ENCODE results near the gene NFATC2. TPM values are rescaled to one million over a fixed set of nuclear protein-coding genes. Genes with fewer than 3 reads are reported as not detected.

Gene NFATC2
- total RNA-seq, 2 experiments from 2014 or later: 53.5 to 55.8 TPM

GRCh38 chr20:51383891-51384510, 158.5 kb downstream of the NFATC2 start:
- DNase-seq (no peak), ATAC-seq (no peak)
- peaks cover 56% of the 10 kb centered on the region for H3K4me1 Mint-ChIP-seq (ENCODE audit: low read depth)
- ChIA-PET POLR2A (no interaction called here), CTCF (interaction anchor here (2.9 to 3.7 kb wide), 5 partner anchors 16 to 212 kb away, joined by 20 to 89 read pairs (median 34); partner anchors contain the start of gene NFATC2)
- no peaks in the 10 kb centered on the region for H3K27me3 Mint-ChIP-seq (ENCODE audit: low read depth)
- peak overlapping the region; percentile 24 for H3K27ac Mint-ChIP-seq
- H3K4me3 Mint-ChIP-seq: no peak overlapping the region
- peaks cover 45% of the 10 kb centered on the region for H3K36me3 Mint-ChIP-seq (ENCODE audit: low read depth)
- H3K9me3 Mint-ChIP-seq (ENCODE audit: insufficient read depth): no peaks in the 10 kb centered on the region

GRCh38 chr20:51382986-51383821, 159.3 kb downstream of the NFATC2 start:
- ChIA-PET POLR2A (no interaction called here), CTCF (no interaction called here)
- Mint-ChIP-seq H3K27me3 (ENCODE audit: low read depth) (no peaks in the 10 kb centered on the region), H3K4me3 (no peak overlapping the region), H3K9me3 (ENCODE audit: insufficient read depth) (no peaks in the 10 kb centered on the region), H3K4me1 (ENCODE audit: low read depth) (peaks cover 49% of the 10 kb centered on the region), H3K27ac (no peak overlapping the region), H3K36me3 (ENCODE audit: low read depth) (peaks cover 38% of the 10 kb centered on the region)
- DNase-seq (no peak), ATAC-seq (no peak)

DNA sequence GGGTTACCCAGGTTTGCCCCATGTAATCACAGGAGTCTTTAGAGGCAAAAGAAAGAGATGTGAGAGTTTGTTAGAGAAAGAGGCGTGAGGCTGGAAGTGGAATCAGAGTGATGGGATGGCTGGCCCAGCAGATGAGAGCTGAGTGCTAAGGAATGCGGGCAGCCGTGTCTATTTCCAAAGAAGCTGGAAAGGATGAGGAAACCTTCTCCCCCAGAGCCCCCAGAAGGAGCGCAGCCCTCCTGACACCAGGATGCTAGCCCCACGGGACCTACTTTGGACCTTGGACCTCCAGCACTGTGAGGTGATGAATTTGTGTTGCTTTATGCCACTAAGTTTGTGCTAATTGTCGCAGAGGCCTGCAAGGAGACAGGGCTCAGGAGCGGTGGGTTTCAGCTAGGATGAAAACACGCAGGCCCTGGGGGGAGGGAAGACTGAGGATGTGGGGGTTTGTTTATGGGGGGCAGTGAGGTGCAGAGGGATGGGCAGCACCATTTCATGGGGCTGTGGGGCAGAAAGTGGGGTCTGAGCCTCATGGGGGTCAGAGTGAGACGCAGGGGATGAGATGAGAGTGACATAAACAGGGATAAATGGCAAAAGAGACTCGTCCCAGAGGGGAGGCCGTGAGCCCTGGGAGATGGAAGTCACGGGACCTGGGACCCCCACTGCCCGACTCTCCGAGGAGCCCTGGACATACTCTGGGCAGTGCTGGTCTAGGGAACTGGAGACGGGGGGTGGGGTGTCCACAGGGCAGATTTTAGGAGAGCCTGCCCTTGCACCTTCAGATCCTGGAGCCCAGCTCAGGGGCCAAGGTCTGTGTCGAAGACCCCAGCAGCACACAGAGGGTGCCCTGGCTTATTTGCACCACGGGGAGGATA, 160.2 kb downstream of the NFATC2 start:
- CTCF ChIA-PET: no interaction called here
- POLR2A ChIA-PET: no interaction called here
- Mint-ChIP-seq H3K4me3 (no peak overlapping the region), H3K36me3 (ENCODE audit: low read depth) (peaks cover 35% of the 10 kb centered on the region), H3K9me3 (ENCODE audit: insufficient read depth) (no peaks in the 10 kb centered on the region), H3K27me3 (ENCODE audit: low read depth) (no peaks in the 10 kb centered on the region), H3K27ac (peak overlapping the region; percentile 53), H3K4me1 (ENCODE audit: low read depth) (peaks cover 43% of the 10 kb centered on the region)
- no peak for DNase-seq
- no peak for ATAC-seq

DNA sequence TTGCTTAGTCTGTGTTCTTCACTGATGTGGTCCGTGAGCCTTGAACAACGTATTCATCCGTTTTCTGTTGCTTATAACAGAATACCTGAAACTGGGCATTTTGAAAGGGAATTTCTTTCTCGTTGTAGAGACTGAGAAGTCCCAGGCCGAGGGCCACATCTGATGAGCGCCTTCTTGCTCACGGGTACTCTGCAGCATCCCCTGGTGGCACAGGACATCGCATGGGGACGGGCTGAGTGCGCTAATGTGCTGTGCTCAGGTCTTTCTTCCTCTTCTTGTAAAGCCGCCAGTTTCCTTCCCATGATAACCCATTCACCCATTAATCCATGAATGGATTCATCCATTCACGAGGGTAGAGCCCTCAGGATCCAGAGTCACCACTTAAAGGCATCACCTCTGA, 161.0 kb downstream of the NFATC2 start:
- ChIA-PET POLR2A (no interaction called here), CTCF (no interaction called here)
- no peak for ATAC-seq
- H3K4me3 Mint-ChIP-seq: no peak overlapping the region
- no peak for DNase-seq
- no peaks in the 10 kb centered on the region for H3K9me3 Mint-ChIP-seq (ENCODE audit: insufficient read depth)
- H3K36me3 Mint-ChIP-seq (ENCODE audit: low read depth): peaks cover 32% of the 10 kb centered on the region
- H3K4me1 Mint-ChIP-seq (ENCODE audit: low read depth): peaks cover 37% of the 10 kb centered on the region
- no peaks in the 10 kb centered on the region for H3K27me3 Mint-ChIP-seq (ENCODE audit: low read depth)
- H3K27ac Mint-ChIP-seq: peak overlapping the region; percentile 53

- DNase-seq (no peak), ATAC-seq (no peak)
- peak overlapping the region; percentile 58 for H3K27ac Mint-ChIP-seq
- peaks cover 37% of the 10 kb centered on the region for H3K4me1 Mint-ChIP-seq (ENCODE audit: low read depth)
- CTCF ChIA-PET: interaction anchor here (1.2 kb wide), 1 partner anchor 37 kb away, joined by 3 read pairs; no protein-coding TSS in a partner anchor
- H3K27me3 Mint-ChIP-seq (ENCODE audit: low read depth): no peaks in the 10 kb centered on the region
- peaks cover 24% of the 10 kb centered on the region for H3K36me3 Mint-ChIP-seq (ENCODE audit: low read depth)
- H3K4me3 Mint-ChIP-seq: no peak overlapping the region
- POLR2A ChIA-PET: interaction anchor here (1.0 to 1.4 kb wide), 2 partner anchors 19 to 20 kb away, joined by 3 read pairs; no protein-coding TSS in a partner anchor
- no peaks in the 10 kb centered on the region for H3K9me3 Mint-ChIP-seq (ENCODE audit: insufficient read depth)
These were observed 161.8 kb downstream of the NFATC2 start for GRCh38 chr20:51380401-51381385.

DNA sequence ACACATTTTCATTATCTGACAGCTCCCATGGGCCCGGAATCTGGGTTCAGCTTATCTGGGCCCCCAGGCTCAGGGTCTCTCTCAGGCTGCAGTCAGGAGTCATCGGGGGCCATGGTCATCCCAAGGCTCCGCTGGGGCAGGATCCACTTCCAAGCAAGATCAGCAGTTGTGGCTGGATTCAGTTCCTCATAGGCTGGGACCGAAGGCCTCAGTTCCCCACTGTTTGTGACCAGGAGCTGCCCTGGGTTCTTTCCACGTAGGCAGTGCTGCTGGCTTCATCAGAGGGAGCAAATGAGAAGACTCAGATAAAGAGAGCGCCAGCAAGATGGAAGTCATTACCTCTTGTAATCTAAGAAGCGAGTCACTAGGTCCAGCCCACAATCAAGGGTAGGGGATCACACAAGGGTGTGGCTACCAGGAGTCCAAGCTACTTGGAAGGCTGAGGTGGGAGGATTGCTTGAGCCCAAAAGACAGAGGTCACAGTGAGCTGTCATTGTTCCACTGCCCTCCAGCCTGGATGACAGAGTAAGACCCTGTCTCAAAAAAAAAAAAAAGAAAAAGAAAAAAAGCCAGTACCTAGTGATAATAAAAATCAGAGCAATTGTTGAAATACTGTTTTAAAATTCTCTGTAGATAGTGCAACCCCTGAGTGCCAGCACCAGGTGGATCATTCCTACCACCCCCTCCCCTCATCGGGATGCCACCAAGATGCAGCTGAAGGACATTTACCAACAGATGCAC, 162.7 kb downstream of the NFATC2 start:
- CTCF ChIA-PET: interaction anchor here (1.2 to 1.6 kb wide), 3 partner anchors 38 to 245 kb away, joined by 3 to 6 read pairs (median 4); no protein-coding TSS in a partner anchor
- peaks cover 29% of the 10 kb centered on the region for H3K4me1 Mint-ChIP-seq (ENCODE audit: low read depth)
- H3K9me3 Mint-ChIP-seq (ENCODE audit: insufficient read depth): no peaks in the 10 kb centered on the region
- no peak overlapping the region for H3K27ac Mint-ChIP-seq
- DNase-seq: no peak
- no peaks in the 10 kb centered on the region for H3K27me3 Mint-ChIP-seq (ENCODE audit: low read depth)
- peaks cover 17% of the 10 kb centered on the region for H3K36me3 Mint-ChIP-seq (ENCODE audit: low read depth)
- POLR2A ChIA-PET: interaction anchor here (1.4 kb wide), 1 partner anchor 21 kb away, joined by 3 read pairs; no protein-coding TSS in a partner anchor
- ATAC-seq: no peak
- H3K4me3 Mint-ChIP-seq: no peak overlapping the region

DNA sequence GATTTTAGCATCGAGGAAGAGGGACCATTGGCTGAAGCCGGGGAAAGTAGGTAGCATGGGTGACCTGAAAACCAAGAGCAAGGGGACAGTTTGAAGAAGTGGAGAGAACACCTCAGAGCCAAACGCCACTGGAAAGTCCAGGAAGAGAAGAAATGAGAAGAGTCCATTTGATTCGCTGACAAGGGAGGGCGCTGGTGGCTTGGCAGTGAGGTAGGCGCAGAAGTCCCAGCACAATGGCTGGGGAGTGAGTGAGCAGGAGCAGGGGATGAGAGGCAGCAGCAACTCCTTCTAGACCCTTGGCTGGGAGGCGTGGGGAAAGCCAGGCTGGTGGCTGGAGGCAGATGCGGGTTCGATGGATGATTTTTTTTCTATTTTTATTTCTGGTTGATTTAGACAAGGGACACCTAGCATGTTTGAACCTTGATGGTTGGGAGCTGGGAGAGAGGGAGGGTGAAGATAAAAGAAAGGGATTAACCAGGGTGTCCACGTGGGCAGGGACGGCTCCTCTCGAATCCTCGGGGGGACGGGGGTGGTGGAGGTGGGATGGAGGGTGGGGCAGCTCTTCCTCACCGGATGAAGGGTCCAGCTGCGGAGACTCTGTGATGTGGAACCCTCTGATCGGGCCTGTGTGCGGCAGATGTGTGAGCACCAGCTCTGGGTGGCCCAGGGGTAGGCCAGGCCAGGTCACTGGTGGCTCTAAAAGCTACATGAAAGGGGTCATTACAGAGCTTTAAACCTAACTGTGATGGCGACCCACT, 164.2 kb downstream of the NFATC2 start:
- Mint-ChIP-seq H3K27ac (peak overlapping the region; percentile 23), H3K4me3 (no peak overlapping the region), H3K36me3 (ENCODE audit: low read depth) (peaks cover 10% of the 10 kb centered on the region), H3K27me3 (ENCODE audit: low read depth) (no peaks in the 10 kb centered on the region), H3K9me3 (ENCODE audit: insufficient read depth) (no peaks in the 10 kb centered on the region), H3K4me1 (ENCODE audit: low read depth) (peaks cover 19% of the 10 kb centered on the region)
- CTCF ChIA-PET: interaction anchor here (1.2 to 1.6 kb wide), 4 partner anchors 164 to 246 kb away, joined by 3 to 6 read pairs (median 4); partner anchors contain the start of gene NFATC2
- no peak for DNase-seq
- ATAC-seq: no peak
- POLR2A ChIA-PET: no interaction called here

DNA sequence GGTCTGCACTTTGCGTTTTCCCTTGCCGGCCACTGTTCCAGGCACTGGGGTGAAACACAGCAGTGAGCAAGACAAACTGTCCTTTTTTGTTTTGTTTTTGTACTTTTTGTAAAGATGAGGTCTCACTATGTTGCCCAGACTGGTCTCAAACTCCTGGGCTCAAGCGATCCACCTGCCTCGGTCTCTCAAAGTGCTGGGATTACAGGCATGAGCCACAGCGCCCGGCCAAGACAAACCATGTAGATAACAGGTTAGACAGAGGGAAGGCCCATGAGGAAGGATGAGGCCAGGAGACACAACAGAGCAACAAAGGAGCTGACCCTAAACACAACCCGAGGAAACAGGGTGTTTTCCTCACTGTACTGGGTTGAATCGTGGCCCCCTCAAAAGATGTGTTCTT, 165.4 kb downstream of the NFATC2 start:
- Mint-ChIP-seq H3K4me3 (no peak overlapping the region), H3K9me3 (ENCODE audit: insufficient read depth) (no peaks in the 10 kb centered on the region), H3K4me1 (ENCODE audit: low read depth) (peaks cover 23% of the 10 kb centered on the region), H3K36me3 (ENCODE audit: low read depth) (peaks cover 10% of the 10 kb centered on the region), H3K27me3 (ENCODE audit: low read depth) (no peaks in the 10 kb centered on the region), H3K27ac (no peak overlapping the region)
- POLR2A ChIA-PET: no interaction called here
- DNase-seq (no peak), ATAC-seq (no peak)
- CTCF ChIA-PET: no interaction called here

- H3K4me3 Mint-ChIP-seq: no peak overlapping the region
These were observed 166.4 kb downstream of the NFATC2 start for GRCh38 chr20:51376111-51376510.

GRCh38 chr20:51375561-51375960, 167.0 kb downstream of the NFATC2 start:
- Mint-ChIP-seq H3K36me3 (ENCODE audit: low read depth) (peaks cover 10% of the 10 kb centered on the region), H3K4me1 (ENCODE audit: low read depth) (peaks cover 25% of the 10 kb centered on the region), H3K27ac (no peak overlapping the region), H3K4me3 (no peak overlapping the region), H3K9me3 (ENCODE audit: insufficient read depth) (no peaks in the 10 kb centered on the region), H3K27me3 (ENCODE audit: low read depth) (no peaks in the 10 kb centered on the region)
- ATAC-seq (no peak), DNase-seq (no peak)
- ChIA-PET CTCF (interaction anchor here (0.9 to 1.9 kb wide), 3 partner anchors 10 to 219 kb away, joined by 4 to 11 read pairs (median 5); no protein-coding TSS in a partner anchor), POLR2A (no interaction called here)

More at GRCh38 chr20:51376111-51376510, 166.4 kb downstream of the NFATC2 start:
- ChIA-PET CTCF (interaction anchor here (0.9 to 1.9 kb wide), 2 partner anchors 26 to 219 kb away, joined by 4 to 11 read pairs; no protein-coding TSS in a partner anchor), POLR2A (no interaction called here)
- Mint-ChIP-seq H3K27ac (no peak overlapping the region), H3K4me1 (ENCODE audit: low read depth) (peaks cover 25% of the 10 kb centered on the region), H3K36me3 (ENCODE audit: low read depth) (peaks cover 10% of the 10 kb centered on the region), H3K27me3 (ENCODE audit: low read depth) (no peaks in the 10 kb centered on the region), H3K9me3 (ENCODE audit: insufficient read depth) (no peaks in the 10 kb centered on the region)
- DNase-seq (no peak), ATAC-seq (no peak)
